MM.1S (cell line): ENCODE measurements around the gene CNGB1.

Experiments
- DNase-seq: peaks from one replicate; pipeline ENCODE4 v3.0.0-alpha.2; 2015
- H2AFZ ChIP-seq: fragments of 300-600 bp; sonication (generic); 2 replicates; pipeline ENCODE4 v1.6.0; 2016; ENCODE audit warnings: antibody characterized with exemption, low read length
- H3F3A ChIP-seq: fragments of 300-600 bp; sonication (generic); 2 replicates; pipeline ENCODE4 v1.6.1; 2016; ENCODE audit warnings: mild to moderate bottlenecking, antibody characterized with exemption, low read length, moderate library complexity, mixed read lengths; ENCODE audit not compliant: insufficient read depth
- H3K27ac ChIP-seq: fragments of 300-600 bp; sonication (generic); 2 replicates; pipeline ENCODE4 v1.5.1; 2016; ENCODE audit warnings: mild to moderate bottlenecking, low read length
- H3K27me3 ChIP-seq: fragments of 300-600 bp; sonication (generic); replicated peaks from 2 replicates; pipeline ENCODE4 v1.6.0; 2016; ENCODE audit warnings: low read length; ENCODE audit not compliant: insufficient read depth
- H3K36me3 ChIP-seq: fragments of 300-600 bp; sonication (generic); replicated peaks from 2 replicates; pipeline ENCODE4 v1.6.1; 2016; ENCODE audit warnings: mild to moderate bottlenecking, low read length, mixed read lengths; ENCODE audit not compliant: insufficient read depth
- H3K4me1 ChIP-seq: fragments of 300-600 bp; sonication (generic); 2 replicates; pipeline ENCODE4 v1.6.1; 2016; ENCODE audit warnings: low read length, mixed read lengths
- H3K4me2 ChIP-seq: fragments of 300-600 bp; sonication (generic); 2 replicates; pipeline ENCODE4 v1.6.0; 2016; ENCODE audit warnings: low read depth, low read length
- H3K4me3 ChIP-seq: fragments of 300-600 bp; sonication (generic); 2 replicates; pipeline ENCODE4 v1.5.1; 2016; ENCODE audit warnings: low read length, mixed read lengths
- H3K79me2 ChIP-seq: fragments of 300-600 bp; sonication (generic); 2 replicates; pipeline ENCODE4 v1.6.1; 2016; ENCODE audit warnings: mixed run types, low read length, mixed read lengths
- H3K9ac ChIP-seq: fragments of 300-600 bp; sonication (generic); 2 replicates; pipeline ENCODE4 v1.6.1; 2016; ENCODE audit warnings: low read length, mixed read lengths
- H3K9me2 ChIP-seq: fragments of 300-600 bp; sonication (generic); replicated peaks from 2 replicates; pipeline ENCODE4 v1.6.1; 2016; ENCODE audit warnings: mild to moderate bottlenecking, low read length, mixed read lengths; ENCODE audit not compliant: insufficient read depth
- H3K9me3 ChIP-seq: fragments of 300-600 bp; sonication (generic); replicated peaks from 2 replicates; pipeline ENCODE4 v1.6.1; 2016; ENCODE audit warnings: mild to moderate bottlenecking, low read length, mixed read lengths; ENCODE audit not compliant: insufficient read depth
- H4K20me1 ChIP-seq: fragments of 300-600 bp; sonication (generic); 2 replicates; pipeline ENCODE4 v1.6.1; 2016; ENCODE audit warnings: mild to moderate bottlenecking, low read length, moderate library complexity, mixed read lengths; ENCODE audit not compliant: insufficient read depth
- CTCF ChIP-seq: fragments of 300-600 bp; sonication (generic); IDR thresholded peaks from 2 replicates; pipeline ENCODE4 v1.5.1; 2016; ENCODE audit warnings: antibody characterized with exemption, low read length, mixed read lengths
- EZH2 ChIP-seq: fragments of 300-600 bp; sonication (generic); optimal IDR thresholded peaks from 2 replicates; pipeline ENCODE3; 2017; ENCODE audit warnings: low read depth, mild to moderate bottlenecking, antibody characterized with exemption, low read length, mixed read lengths
- EZH2phosphoT487 ChIP-seq: fragments of 300-600 bp; sonication (generic); IDR thresholded peaks from 2 replicates; pipeline ENCODE4 v1.6.1; 2018; ENCODE audit warnings: antibody characterized with exemption, low read length

Gene CNGB1

DNA sequence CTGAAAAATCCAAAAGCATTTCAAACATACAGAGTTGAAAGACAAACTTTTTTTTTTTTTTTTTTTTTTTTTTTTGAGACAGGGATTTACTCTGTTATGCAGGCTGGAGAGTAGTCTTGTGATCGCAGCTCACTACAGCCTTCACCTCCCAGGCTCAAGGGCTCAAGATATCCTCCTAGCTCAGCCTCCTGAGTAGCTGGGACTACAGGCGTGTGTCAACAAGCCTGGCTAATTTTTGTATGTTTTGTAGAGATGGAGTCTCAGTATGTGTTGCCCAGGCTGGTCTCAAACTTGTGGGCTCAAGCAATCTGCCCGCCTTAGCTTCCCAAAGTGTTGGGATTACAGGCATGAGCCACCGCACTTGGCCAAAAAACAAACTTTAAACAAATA is 104.4 kb downstream of the CNGB1 start:
- Histone ChIP-seq H4K20me1 (no peaks in the 10 kb centered on the region), H3K27ac (no peak overlapping the region), H3K9me2 (no peaks in the 10 kb centered on the region), H3K27me3 (no peaks in the 10 kb centered on the region), H2AFZ (no peak overlapping the region), H3K4me2 (no peak overlapping the region), H3K36me3 (no peaks in the 10 kb centered on the region), H3K79me2 (no peaks in the 10 kb centered on the region), H3K4me1 (peaks cover 4% of the 10 kb centered on the region; the same call in 1 of the 2 replicates), H3K9ac (no peak overlapping the region), H3F3A (no peaks in the 10 kb centered on the region), H3K4me3 (no peak overlapping the region), H3K9me3 (no peaks in the 10 kb centered on the region)
- DNase-seq = no peak
- TF ChIP-seq EZH2 = no peak
- TF ChIP-seq CTCF = no peak
- no peak for TF ChIP-seq EZH2phosphoT487

DNA sequence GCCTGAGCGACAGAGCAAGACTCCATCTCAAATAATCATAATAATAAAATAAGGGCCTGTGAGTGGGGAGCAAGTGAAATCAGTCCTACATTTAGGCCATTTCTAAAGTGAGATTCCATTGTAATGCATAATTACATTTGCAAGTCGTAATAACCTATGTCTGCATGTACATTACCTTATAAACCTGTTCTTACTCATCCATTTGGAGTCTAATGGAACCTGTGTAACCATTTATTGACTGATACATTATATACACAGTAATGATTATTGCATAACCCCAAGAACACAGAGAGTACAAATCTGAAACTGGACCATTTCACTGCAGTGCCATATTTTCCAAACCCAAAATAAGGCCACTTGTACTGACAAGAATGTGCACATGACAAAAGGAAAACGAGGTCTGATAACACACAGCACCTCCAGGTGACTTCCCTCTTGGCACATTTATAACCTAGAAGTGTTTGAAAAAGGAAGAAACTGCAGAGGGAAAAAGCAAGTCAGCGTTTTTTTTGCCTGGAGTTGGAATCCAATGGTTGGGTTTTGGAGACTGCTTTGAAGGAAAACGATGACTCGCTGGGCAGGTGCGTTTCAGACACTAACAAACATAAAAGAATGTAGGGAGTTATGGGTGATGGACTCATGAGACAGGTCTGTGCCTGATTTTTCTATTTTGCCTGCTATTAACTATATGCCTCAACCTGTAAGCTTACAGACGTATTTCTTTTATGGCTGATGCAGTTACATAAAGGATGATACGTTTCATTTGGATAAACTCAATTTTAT is 105.0 kb downstream of the CNGB1 start:
- Histone ChIP-seq H3K4me3 (no peak overlapping the region), H3K9ac (no peak overlapping the region), H3K36me3 (no peaks in the 10 kb centered on the region), H3K9me2 (no peaks in the 10 kb centered on the region), H2AFZ (no peak overlapping the region), H3K79me2 (no peaks in the 10 kb centered on the region), H3K27me3 (no peaks in the 10 kb centered on the region), H3K27ac (no peak overlapping the region), H3K4me1 (peaks cover 4% of the 10 kb centered on the region; the same call in 1 of the 2 replicates), H3F3A (no peaks in the 10 kb centered on the region), H4K20me1 (no peaks in the 10 kb centered on the region), H3K4me2 (no peak overlapping the region), H3K9me3 (no peaks in the 10 kb centered on the region)
- DNase-seq = no peak
- TF ChIP-seq EZH2phosphoT487 (no peak), EZH2 (no peak), CTCF (no peak)

DNA sequence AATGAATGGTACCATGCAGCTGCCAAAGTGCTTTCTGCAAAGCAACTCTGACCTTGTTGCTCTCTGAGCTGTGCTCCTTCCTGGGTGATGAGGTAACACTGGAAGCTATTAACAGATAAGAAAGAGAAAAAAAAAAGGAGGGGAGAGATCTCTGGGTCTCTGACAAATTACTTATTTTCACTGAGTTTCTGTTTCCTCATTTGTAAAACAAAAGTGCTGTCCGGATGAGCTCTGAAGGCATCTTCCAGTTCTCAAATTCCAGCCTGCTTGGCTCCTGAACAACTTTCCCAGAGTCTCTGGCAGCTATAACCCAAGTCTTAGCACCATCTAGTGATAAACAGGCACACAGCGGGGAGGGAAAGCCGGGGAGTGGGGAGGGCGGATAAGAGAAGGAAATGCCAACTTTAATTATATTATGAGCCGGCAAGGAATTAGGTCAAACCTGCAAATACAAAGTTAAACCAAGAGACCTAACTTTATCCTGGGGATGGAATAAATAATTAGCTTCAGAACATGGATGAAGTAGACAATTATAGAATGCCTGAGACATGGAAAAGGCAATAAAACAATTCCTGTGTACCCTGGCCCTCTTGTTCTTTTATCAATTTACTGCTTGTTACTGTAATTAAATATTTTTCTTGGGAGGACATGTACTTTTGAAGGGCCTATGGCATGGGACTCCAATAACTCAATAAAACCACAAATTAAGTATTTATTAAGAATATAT is 107.3 kb downstream of the CNGB1 start:
- Histone ChIP-seq H4K20me1 (no peaks in the 10 kb centered on the region), H3K4me2 (no peak overlapping the region), H3K9me3 (no peaks in the 10 kb centered on the region), H3K9ac (no peak overlapping the region), H3K79me2 (no peaks in the 10 kb centered on the region), H3K4me3 (no peak overlapping the region), H3K9me2 (no peaks in the 10 kb centered on the region), H3F3A (no peaks in the 10 kb centered on the region), H3K4me1 (peaks cover 4% of the 10 kb centered on the region; the same call in 1 of the 2 replicates), H3K27ac (no peak overlapping the region), H3K27me3 (no peaks in the 10 kb centered on the region), H2AFZ (no peak overlapping the region), H3K36me3 (no peaks in the 10 kb centered on the region)
- TF ChIP-seq EZH2 (no peak), CTCF (peak; percentile 66)
- peak; percentile 35 for DNase-seq
